ENCODE results near the gene CFAP70. TPM values are rescaled to one million over a fixed set of nuclear protein-coding genes. Genes with fewer than 3 reads are reported as not detected.
A peak's percentile ranks its signal among the peaks of the same experiment; 100 is the strongest.

CFAP70 gene
- total RNA-seq, 2 experiments from 2014 or later: 0.20 to 0.31 TPM

DNA sequence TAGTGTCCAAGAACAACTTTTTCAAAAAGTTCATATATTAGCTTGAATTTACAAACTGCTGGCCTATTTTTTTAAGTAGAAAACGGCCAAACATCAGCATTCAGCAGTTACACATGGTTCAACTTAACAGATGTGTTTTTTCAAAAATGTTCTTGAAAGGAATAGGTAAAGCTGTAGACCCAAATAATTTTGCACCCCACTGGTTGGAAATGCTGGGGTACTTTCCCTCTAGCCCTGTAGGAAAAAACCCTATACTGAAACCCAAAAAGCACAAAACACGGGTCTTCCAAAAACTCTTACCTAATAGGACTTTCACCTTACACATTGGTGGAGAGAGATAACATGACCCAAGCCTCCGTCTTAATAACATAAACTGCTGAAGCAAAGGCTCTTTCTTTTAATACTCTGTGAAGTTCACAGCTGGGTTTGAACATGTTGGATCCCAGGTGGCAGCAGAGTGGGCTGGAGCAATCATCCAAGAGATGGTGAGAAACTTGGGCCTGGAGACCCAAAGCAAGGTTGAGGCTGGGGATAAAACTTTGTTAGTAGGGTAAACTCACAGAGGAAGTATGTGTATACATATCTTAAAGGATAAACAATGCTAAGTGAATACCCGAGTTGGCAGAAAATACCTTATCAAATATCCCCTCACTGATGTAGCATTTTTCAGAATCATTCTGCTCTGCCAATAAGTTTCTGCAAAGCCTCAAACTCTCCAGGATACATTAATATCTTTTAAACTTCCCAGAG is 111.0 kb downstream of the CFAP70 start:
- Mint-ChIP-seq H3K27ac (peak overlapping the region; percentile 97), H3K9me3 (no peaks in the 10 kb centered on the region), H3K4me3 (peak overlapping the region; percentile 100), H3K4me1 (ENCODE audit: low read depth) (peaks cover 66% of the 10 kb centered on the region), H3K27me3 (ENCODE audit: low read depth) (no peaks in the 10 kb centered on the region), H3K36me3 (ENCODE audit: low read depth) (peaks cover 78% of the 10 kb centered on the region)
- no peak for DNase-seq
- intact Hi-C loops (cut with micrococcal nuclease): loop anchor here (1.0 to 5.0 kb wide), 10 partner anchors 79 to 1030 kb away; partner anchors contain the start of genes ANAPC16, ANXA7, ASCC1 and CHCHD1
- CTCF ChIA-PET: interaction anchor here (0.6 to 0.7 kb wide), 2 partner anchors 15 to 966 kb away, joined by 3 read pairs; no protein-coding TSS in a partner anchor

DNA sequence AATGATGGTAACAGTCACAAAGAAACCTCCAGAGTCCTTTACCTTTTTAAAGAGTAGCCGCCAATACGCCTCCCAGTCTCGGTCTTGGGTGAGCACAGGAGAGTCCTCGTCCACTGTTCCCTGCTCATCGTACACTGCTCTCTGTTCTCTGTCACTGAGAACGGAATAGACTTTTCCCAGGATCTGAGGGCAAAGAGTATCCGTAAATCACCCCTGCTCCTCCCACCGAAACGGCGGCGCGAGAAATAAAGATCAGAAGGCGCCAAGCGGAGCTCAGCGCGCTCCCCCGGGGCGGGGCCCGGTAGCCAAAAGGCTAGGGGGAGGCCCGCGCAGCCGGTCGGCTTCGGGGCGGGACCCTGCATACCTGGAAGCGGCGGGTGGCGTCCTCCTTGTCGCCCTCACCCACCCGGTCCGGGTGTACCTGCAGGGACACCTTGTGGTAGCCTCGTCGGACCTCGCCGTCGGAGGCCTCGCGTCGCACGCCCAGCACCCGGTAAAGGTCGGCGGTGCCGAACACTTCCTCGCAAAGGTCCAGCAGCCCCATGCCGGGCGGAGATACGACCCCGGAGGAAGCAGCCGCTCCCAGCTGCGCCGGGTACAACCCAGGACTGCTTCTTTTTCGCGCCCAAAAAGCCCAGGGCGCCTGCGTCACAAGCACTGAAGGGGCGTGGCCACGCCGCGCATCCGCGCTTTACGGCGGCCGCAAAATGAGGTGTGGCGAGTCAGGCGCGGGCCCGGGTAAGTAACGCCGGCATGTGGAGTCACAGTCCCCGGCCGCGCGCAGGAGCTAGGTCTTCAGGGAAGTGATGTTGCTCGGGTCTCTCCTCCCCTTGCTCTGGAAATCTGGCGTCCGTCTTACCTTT is 111.8 kb downstream of the CFAP70 start, which contains the start of gene DNAJC9:
Gene DNAJC9 (minus strand): TSS at position 610 of the 863 bp plus-strand sequence. CDS start 66 bp downstream, at position 544.
- peaks cover 67% of the 10 kb centered on the region for H3K4me1 Mint-ChIP-seq (ENCODE audit: low read depth)
- no peaks in the 10 kb centered on the region for H3K9me3 Mint-ChIP-seq
- DNase-seq: peak; percentile 98

DNA sequence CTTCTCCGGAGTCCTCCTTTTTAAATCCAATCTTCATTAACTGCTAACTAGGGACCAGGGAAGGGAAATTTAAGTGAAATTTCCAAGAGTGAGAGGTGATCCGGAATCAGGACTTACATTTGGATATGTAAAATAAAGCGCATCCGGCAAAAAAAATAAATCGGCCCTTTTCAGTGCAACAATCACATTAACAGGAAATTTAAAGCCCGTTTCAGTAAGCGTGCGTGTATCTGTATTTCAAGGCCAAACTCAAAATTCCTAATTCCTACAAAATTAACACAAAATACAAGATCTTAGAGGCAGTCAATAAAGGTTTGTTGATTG is 112.4 kb downstream of the CFAP70 start:
- H3K4me3 Mint-ChIP-seq: peak overlapping the region; percentile 100
- no peaks in the 10 kb centered on the region for H3K27me3 Mint-ChIP-seq (ENCODE audit: low read depth)
- H3K36me3 Mint-ChIP-seq (ENCODE audit: low read depth): peaks cover 71% of the 10 kb centered on the region
- intact Hi-C loops (cut with micrococcal nuclease): loop anchor here (1.0 to 5.0 kb wide), 5 partner anchors 8 to 1029 kb away; partner anchors contain the start of genes ANAPC16, ASCC1, CHCHD1 and MCU
- no peak for DNase-seq
- no peaks in the 10 kb centered on the region for H3K9me3 Mint-ChIP-seq
- H3K4me1 Mint-ChIP-seq (ENCODE audit: low read depth): peaks cover 67% of the 10 kb centered on the region
- CTCF ChIA-PET: no interaction called here
- peak overlapping the region; percentile 97 for H3K27ac Mint-ChIP-seq

More for the DNA sequence above, 111.8 kb downstream of the CFAP70 start, which contains the start of gene DNAJC9:
- Mint-ChIP-seq H3K36me3 (ENCODE audit: low read depth) (peaks cover 76% of the 10 kb centered on the region), H3K27ac (peak within 1 kb of the TSS; percentile 97), H3K27me3 (ENCODE audit: low read depth) (no peaks in the 10 kb centered on the region), H3K4me3 (peak within 1 kb of the TSS; percentile 100)
- intact Hi-C loops (cut with micrococcal nuclease): loop anchor here (1.0 to 5.0 kb wide), 11 partner anchors 7 to 1030 kb away; partner anchors contain the start of genes ANAPC16, ANXA7, ASCC1 and CHCHD1
- CTCF ChIA-PET: interaction anchor here (0.6 to 0.7 kb wide), 2 partner anchors 14 to 966 kb away, joined by 3 read pairs; no protein-coding TSS in a partner anchor

DNA sequence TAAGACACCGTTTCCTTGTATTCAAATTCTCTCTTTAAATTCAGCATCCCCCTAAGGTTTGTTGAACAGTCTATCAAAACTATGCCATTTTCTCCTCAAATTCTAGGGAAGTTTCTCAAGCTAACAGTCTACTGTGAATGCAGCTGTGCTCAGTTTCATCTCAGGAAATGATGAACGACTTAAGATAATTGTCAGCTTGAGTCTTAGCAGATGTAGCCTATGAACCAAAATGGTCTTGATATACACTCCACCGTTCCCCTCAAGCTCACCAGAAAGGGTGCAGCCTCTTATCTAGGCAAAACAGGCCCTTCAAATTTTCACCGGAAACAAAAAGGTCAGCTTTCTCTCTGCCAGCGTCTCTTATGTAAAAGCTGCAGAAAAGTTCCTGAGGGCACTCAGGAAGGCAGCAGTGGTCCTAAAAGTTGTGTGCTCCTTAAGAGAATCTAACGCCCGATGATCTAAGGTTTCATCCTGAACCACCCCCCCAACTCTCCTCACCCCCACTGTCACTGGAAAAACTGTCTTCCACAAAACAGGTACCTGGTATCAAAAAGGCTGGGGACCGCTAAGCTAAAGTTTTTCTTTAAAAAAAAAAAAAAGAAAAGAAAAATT is 113.7 kb downstream of the CFAP70 start:
- H3K4me3 Mint-ChIP-seq: peak overlapping the region; percentile 100
- intact Hi-C loops (cut with micrococcal nuclease): loop anchor here (5.0 kb wide), 2 partner anchors 632 to 1028 kb away; partner anchors contain the start of genes ANAPC16 and ASCC1
- H3K9me3 Mint-ChIP-seq: no peaks in the 10 kb centered on the region
- peaks cover 69% of the 10 kb centered on the region for H3K36me3 Mint-ChIP-seq (ENCODE audit: low read depth)
- no peak for DNase-seq
- H3K27ac Mint-ChIP-seq: peak overlapping the region; percentile 75
- CTCF ChIA-PET: interaction anchor here (0.6 to 0.7 kb wide), 3 partner anchors 14 to 1100 kb away, joined by 3 to 4 read pairs (median 3); no protein-coding TSS in a partner anchor
- peaks cover 58% of the 10 kb centered on the region for H3K4me1 Mint-ChIP-seq (ENCODE audit: low read depth)
- H3K27me3 Mint-ChIP-seq (ENCODE audit: low read depth): no peaks in the 10 kb centered on the region

DNA sequence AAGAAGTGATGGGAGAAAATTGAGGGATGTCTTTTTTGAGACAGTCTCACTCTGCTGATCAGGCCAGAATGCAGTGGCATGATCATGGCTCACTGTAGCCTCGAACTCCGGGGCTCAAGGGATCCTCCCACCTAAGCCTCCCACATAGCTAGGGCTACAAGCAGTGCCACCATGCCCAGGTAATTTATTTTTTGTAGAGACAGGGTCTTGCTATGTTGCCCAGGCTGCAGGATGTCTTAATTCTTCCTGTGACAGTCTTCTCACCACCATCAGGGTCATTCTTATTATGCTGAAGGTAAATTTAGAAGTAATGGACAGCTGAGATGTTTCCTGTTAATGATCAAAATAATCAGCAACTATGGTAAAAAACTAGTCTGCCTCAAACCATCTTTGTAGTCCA is 118.8 kb downstream of the CFAP70 start:
- peaks cover 23% of the 10 kb centered on the region for H3K4me1 Mint-ChIP-seq (ENCODE audit: low read depth)
- intact Hi-C loops (cut with micrococcal nuclease): no loop called here
- DNase-seq: no peak
- peaks cover 42% of the 10 kb centered on the region for H3K36me3 Mint-ChIP-seq (ENCODE audit: low read depth)
- no peak overlapping the region for H3K4me3 Mint-ChIP-seq
- H3K27me3 Mint-ChIP-seq (ENCODE audit: low read depth): no peaks in the 10 kb centered on the region
- no peak overlapping the region for H3K27ac Mint-ChIP-seq
- CTCF ChIA-PET: interaction anchor here (0.9 kb wide), 1 partner anchor 80 kb away, joined by 4 read pairs; no protein-coding TSS in a partner anchor
- H3K9me3 Mint-ChIP-seq: no peaks in the 10 kb centered on the region

DNA sequence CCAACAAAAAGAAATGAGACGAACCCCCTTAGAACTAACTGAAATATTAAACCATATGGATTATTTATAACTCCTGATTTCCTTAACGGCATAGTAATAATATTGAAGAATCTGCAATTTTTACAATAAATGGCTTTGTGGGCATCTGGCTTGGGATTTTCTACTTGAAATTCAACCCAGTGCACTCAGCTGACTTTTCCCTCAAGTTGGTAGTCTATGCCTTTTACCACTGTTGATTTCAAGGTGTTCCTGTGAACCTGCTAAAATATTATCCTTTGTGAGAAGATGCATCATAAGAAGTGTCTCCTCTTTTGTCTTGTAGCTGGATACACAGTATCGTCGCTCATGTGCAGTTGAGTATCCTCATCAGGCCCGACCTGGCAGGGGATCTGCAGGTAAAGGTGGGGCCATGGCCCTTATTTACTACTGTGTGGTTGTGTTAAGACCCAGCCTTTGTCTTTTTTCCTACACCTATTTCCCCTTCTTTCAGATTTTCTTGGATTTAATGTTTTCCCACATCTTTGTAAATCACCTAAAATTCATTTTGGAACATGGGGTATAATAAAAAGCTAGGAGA is 119.6 kb downstream of the CFAP70 start:
- intact Hi-C loops (cut with micrococcal nuclease): no loop called here
- Mint-ChIP-seq H3K36me3 (ENCODE audit: low read depth) (peaks cover 39% of the 10 kb centered on the region), H3K27me3 (ENCODE audit: low read depth) (no peaks in the 10 kb centered on the region), H3K4me3 (no peak overlapping the region), H3K27ac (no peak overlapping the region), H3K9me3 (no peaks in the 10 kb centered on the region), H3K4me1 (ENCODE audit: low read depth) (peaks cover 15% of the 10 kb centered on the region)
- CTCF ChIA-PET: interaction anchor here (0.9 kb wide), 1 partner anchor 79 kb away, joined by 4 read pairs; no protein-coding TSS in a partner anchor
- DNase-seq: no peak

DNA sequence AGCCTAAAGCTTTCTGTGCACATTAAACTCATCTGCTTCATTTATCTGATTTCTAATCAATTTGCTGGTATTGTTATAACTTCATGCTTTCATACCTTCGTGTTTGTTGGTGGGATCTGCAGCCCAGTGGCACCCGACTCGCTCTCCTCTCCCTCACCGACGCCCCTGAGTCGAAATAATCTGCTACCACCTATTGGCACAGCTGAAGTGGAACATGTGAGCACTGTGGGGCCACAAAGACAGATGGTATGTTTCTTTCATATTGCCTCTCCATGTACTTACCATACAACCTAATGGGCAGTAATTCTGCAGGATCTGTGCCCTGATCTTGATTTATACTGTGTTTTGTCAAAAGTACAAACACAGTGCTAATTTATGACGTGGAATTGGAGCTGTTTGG is 124.0 kb downstream of the CFAP70 start:
- Mint-ChIP-seq H3K27ac (no peak overlapping the region), H3K9me3 (no peaks in the 10 kb centered on the region), H3K27me3 (ENCODE audit: low read depth) (no peaks in the 10 kb centered on the region), H3K4me1 (ENCODE audit: low read depth) (no peaks in the 10 kb centered on the region), H3K36me3 (ENCODE audit: low read depth) (peaks cover 22% of the 10 kb centered on the region), H3K4me3 (no peak overlapping the region)
- no peak for DNase-seq
- CTCF ChIA-PET: no interaction called here
- intact Hi-C loops (cut with micrococcal nuclease): no loop called here

DNA sequence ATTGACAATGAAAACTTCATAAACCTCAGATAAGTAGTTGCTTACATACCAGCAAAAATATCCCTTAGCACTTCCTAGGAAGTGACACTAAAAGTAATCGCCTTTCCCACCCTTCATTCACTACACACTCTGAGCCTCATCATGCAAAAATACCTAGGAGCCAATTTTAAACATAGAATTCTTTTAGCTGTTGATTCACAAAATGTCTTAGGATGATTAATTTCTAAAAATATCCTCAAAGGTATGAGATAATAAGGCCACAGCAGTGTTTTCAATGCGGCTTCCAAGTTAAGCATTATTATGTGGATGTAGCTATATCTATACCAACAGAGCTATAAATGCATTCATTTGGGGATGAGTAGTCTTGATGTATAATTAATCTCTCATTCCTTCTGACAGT is 124.8 kb downstream of the CFAP70 start:
- Mint-ChIP-seq H3K4me1 (ENCODE audit: low read depth) (no peaks in the 10 kb centered on the region), H3K36me3 (ENCODE audit: low read depth) (peaks cover 19% of the 10 kb centered on the region), H3K27ac (no peak overlapping the region), H3K4me3 (no peak overlapping the region), H3K9me3 (no peaks in the 10 kb centered on the region), H3K27me3 (ENCODE audit: low read depth) (no peaks in the 10 kb centered on the region)
- intact Hi-C loops (cut with micrococcal nuclease): no loop called here
- CTCF ChIA-PET: no interaction called here
- no peak for DNase-seq

DNA sequence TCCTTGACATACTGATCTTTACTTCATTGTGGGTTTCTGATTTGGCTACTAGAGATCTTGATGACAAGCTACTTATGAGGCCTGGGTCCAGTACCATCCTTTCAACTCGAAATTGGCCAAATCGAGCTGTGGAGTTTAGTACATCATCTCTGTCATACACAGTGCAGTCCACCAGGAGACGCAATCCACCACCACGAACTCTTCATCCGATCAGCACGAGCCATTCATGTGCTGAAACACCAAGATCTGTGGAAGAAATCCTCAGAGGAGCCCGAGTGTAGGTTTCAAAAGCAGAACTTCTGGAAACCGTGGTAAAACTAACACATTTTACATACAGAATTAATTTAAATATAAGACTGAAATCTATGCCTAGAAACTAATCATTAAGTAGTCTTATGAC is 125.8 kb downstream of the CFAP70 start:
- Mint-ChIP-seq H3K27ac (peak overlapping the region; percentile 5), H3K4me1 (ENCODE audit: low read depth) (no peaks in the 10 kb centered on the region), H3K27me3 (ENCODE audit: low read depth) (no peaks in the 10 kb centered on the region), H3K4me3 (no peak overlapping the region), H3K9me3 (no peaks in the 10 kb centered on the region), H3K36me3 (ENCODE audit: low read depth) (peaks cover 17% of the 10 kb centered on the region)
- intact Hi-C loops (cut with micrococcal nuclease): no loop called here
- DNase-seq: no peak
- CTCF ChIA-PET: interaction anchor here (0.7 kb wide), 1 partner anchor 14 kb away, joined by 3 read pairs; the partner anchor contains the start of gene DNAJC9

DNA sequence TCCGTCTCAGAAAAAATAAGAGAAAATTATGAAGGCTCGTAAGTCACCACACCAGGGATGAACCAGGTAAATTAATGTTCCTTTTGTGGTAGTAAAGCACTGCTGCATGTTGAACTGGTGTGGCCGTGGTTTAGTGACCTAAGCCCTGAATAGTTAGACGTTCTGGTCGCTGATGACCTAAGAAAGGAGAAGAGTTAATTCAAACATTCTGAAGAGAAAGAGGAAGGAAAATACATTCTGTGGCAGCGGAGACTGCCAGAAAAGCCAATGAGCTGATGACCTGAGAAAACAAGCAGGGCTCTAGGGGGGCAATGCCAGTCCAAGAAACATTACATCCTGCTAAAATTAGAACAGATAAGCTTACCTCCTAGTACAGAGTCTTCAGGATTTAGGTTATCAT is 129.1 kb downstream of the CFAP70 start:
- no peaks in the 10 kb centered on the region for H3K27me3 Mint-ChIP-seq (ENCODE audit: low read depth)
- no peak for DNase-seq
- H3K27ac Mint-ChIP-seq: no peak overlapping the region
- intact Hi-C loops (cut with micrococcal nuclease): no loop called here
- no peaks in the 10 kb centered on the region for H3K9me3 Mint-ChIP-seq
- peaks cover 14% of the 10 kb centered on the region for H3K36me3 Mint-ChIP-seq (ENCODE audit: low read depth)
- CTCF ChIA-PET: no interaction called here
- no peaks in the 10 kb centered on the region for H3K4me1 Mint-ChIP-seq (ENCODE audit: low read depth)
- H3K4me3 Mint-ChIP-seq: no peak overlapping the region

DNA sequence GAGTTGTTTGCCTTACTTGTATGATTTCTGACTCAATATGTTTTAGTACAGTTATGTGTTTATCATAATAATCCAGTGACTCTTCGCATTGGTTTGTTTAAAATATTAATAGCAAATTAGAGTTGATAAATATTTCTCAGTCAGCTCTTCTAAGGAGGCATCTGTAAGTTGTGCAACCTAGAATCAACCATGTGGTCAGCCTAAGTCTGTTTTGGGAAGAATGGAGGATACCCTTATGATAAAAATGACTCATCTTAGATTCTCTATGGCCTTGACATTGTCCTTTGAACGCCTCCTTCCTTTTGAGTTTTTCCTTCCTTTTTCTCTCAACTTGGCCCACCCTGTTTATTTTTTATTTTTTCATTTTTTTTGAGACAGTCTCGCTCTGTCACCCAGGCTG is 130.4 kb downstream of the CFAP70 start:
- Mint-ChIP-seq H3K9me3 (no peaks in the 10 kb centered on the region), H3K4me3 (no peak overlapping the region), H3K27me3 (ENCODE audit: low read depth) (no peaks in the 10 kb centered on the region), H3K36me3 (ENCODE audit: low read depth) (peaks cover 10% of the 10 kb centered on the region), H3K4me1 (ENCODE audit: low read depth) (no peaks in the 10 kb centered on the region), H3K27ac (no peak overlapping the region)
- no peak for DNase-seq
- intact Hi-C loops (cut with micrococcal nuclease): no loop called here
- CTCF ChIA-PET: no interaction called here

Data from activated naive CD4-positive, alpha-beta T cell treated with anti-CD3 and anti-CD28 coated beads for 36 hours (primary cell).